Common myeloid progenitor, CD34-positive (primary cell): ENCODE measurements around the gene TCF15. TPM values are rescaled to one million over a fixed set of nuclear protein-coding genes. Genes with fewer than 3 reads are reported as not detected.

Experiments used
- CTCF ChIA-PET: fragments of 350-600 bp; sonication (Branson Sonifier 250); formaldehyde crosslinking; loops from one replicate; lab custom pipeline; 2021; ENCODE audit warnings: antibody characterized with exemption; lab: Charles Lee
- POLR2A ChIA-PET: fragments of 350-600 bp; sonication (Branson Sonifier 250); formaldehyde crosslinking; loops from one replicate; lab custom pipeline; 2021; ENCODE audit warnings: antibody characterized with exemption; lab: Charles Lee
- DNase-seq, 3 donors: peaks; one replicate each; pipeline versions ENCODE4 v3.0.0 to v3.0.0-alpha.2; 2013
- H3K27ac ChIP-seq, 2 experiments: 1 replicate in 1 of 2; 2 replicates in 1 of 2; pipeline ENCODE4 v1.7.0; 2013; ENCODE audit warnings: inconsistent platforms in 2 of 2, low read length in 2 of 2, mild to moderate bottlenecking in 2 of 2, low read depth in 1 of 2, moderate library complexity in 1 of 2; ENCODE audit not compliant: severe bottlenecking in 2 of 2, insufficient read depth in 1 of 2, poor library complexity in 1 of 2
- H3K27me3 ChIP-seq, 5 experiments: replicated peaks in 2 of 5; 1 replicate in 3 of 5; 2 replicates in 2 of 5; pipeline versions ENCODE4 v1.6.1 to v1.7.0; 2013; ENCODE audit warnings: low read length in 4 of 5, mild to moderate bottlenecking in 2 of 5, moderate library complexity in 2 of 5, inconsistent platforms in 1 of 5; ENCODE audit not compliant: insufficient read depth in 5 of 5, control insufficient read depth in 4 of 5
- H3K36me3 ChIP-seq, 4 experiments: 1 replicate in 2 of 4; 2 replicates in 2 of 4; pipeline versions ENCODE4 v1.6.1 to v1.7.0; 2013; ENCODE audit warnings: low read length in 3 of 4, control low read depth in 1 of 4, mild to moderate bottlenecking in 1 of 4; ENCODE audit not compliant: control insufficient read depth in 4 of 4, insufficient read depth in 4 of 4
- H3K4me1 ChIP-seq, 4 experiments: 1 replicate in 3 of 4; 2 replicates in 1 of 4; pipeline versions ENCODE4 v1.6.1 to v1.7.1; 2013; ENCODE audit warnings: low read length in 3 of 4, mild to moderate bottlenecking in 3 of 4, control low read depth in 1 of 4, inconsistent platforms in 1 of 4, moderate library complexity in 1 of 4; ENCODE audit not compliant: control insufficient read depth in 4 of 4, insufficient read depth in 4 of 4; ENCODE audit errors: control extremely low read depth in 1 of 4
- H3K4me3 ChIP-seq, 7 experiments: 1 replicate in 4 of 7; 2 replicates in 3 of 7; pipeline versions ENCODE4 v1.5.1 to v1.7.0; 2013; ENCODE audit warnings: mild to moderate bottlenecking in 7 of 7, low read length in 6 of 7, moderate library complexity in 6 of 7, inconsistent platforms in 2 of 7, low read depth in 2 of 7, control low read depth in 1 of 7; ENCODE audit not compliant: insufficient read depth in 4 of 7, control insufficient read depth in 1 of 7; ENCODE audit errors: extremely low read depth in 1 of 7
- H3K9me3 ChIP-seq, 5 experiments: 1 replicate in 4 of 5; 2 replicates in 1 of 5; pipeline versions ENCODE4 v1.6.1 to v1.7.1; 2013; ENCODE audit warnings: low read length in 4 of 5, mild to moderate bottlenecking in 2 of 5, inconsistent platforms in 1 of 5, low read depth in 1 of 5, moderate library complexity in 1 of 5; ENCODE audit not compliant: control insufficient read depth in 4 of 5, insufficient read depth in 2 of 5; ENCODE audit errors: control extremely low read depth in 1 of 5
- WGBS: methylation state at CpG from one replicate; pipeline ENCODE4 v1.1.5; 2013; ENCODE audit not compliant: insufficient coverage; 5-methylcytosine and 5-hydroxymethylcytosine counted together
- polyA plus RNA-seq: library from polyadenylated mRNA; unstranded; fragments of 120-200 nt; gene quantifications from one replicate; pipeline ENCODE4 v1.2.1, GENCODE V29; 2013

Gene TCF15
- polyA plus RNA-seq: 0.49 TPM

GRCh38 chr20:610130-611046 lies at the start of gene TCF15:
Gene TCF15, minus strand, starts transcription at chr20:610309. Its CDS starts 72 bp downstream, at chr20:610237.
- ChIA-PET CTCF (interaction anchor here (1.0 to 2.0 kb wide), 3 partner anchors 13 to 119 kb away, joined by 3 to 5 read pairs (median 5); no protein-coding TSS in a partner anchor), POLR2A (interaction anchor here (1.7 kb wide), 1 partner anchor 30 kb away, joined by 6 read pairs; no protein-coding TSS in a partner anchor)
- peaks cover 3 to 44% (median 40%) of the 10 kb centered on the region in 4 experiments for H3K4me1 ChIP-seq
- 8% methylated on average over 43 of the region's 84 CpGs for WGBS
- no peaks in the 10 kb centered on the region for H3K9me3 ChIP-seq
- no peaks in the 10 kb centered on the region for H3K36me3 ChIP-seq
- peak; percentile 63 to 76 (median 75) for DNase-seq
- peaks cover 0 to 9% (median 2%) of the 10 kb centered on the region in 5 experiments for H3K27me3 ChIP-seq
- no peak within 1 kb of the TSS for H3K27ac ChIP-seq
- peak within 1 kb of the TSS in 6 of 7 experiments; percentile 19 to 67 (median 58) for H3K4me3 ChIP-seq

GRCh38 chr20:658731-659291 lies 48.7 kb upstream of the TCF15 start:
- no peak overlapping the region for H3K4me3 ChIP-seq
- no CpG with 5 or more reads among the region's 5 CpGs for WGBS
- H3K36me3 ChIP-seq: no peaks in the 10 kb centered on the region
- no peaks in the 10 kb centered on the region for H3K9me3 ChIP-seq
- CTCF ChIA-PET: interaction anchor here (0.6 to 1.5 kb wide), 2 partner anchors 9 to 44 kb away, joined by 3 read pairs; no protein-coding TSS in a partner anchor
- POLR2A ChIA-PET: no interaction called here
- no peak overlapping the region for H3K27ac ChIP-seq
- peaks cover 0 to 17% (median 4%) of the 10 kb centered on the region in 5 experiments for H3K27me3 ChIP-seq
- no peak for DNase-seq
- H3K4me1 ChIP-seq: peaks cover 12 to 59% (median 49%) of the 10 kb centered on the region in 4 experiments

GRCh38 chr20:658202-658601 lies 48.1 kb upstream of the TCF15 start:
- H3K4me3 ChIP-seq: no peak overlapping the region
- no peak for DNase-seq
- peaks cover 0 to 10% (median 4%) of the 10 kb centered on the region in 5 experiments for H3K27me3 ChIP-seq
- POLR2A ChIA-PET: interaction anchor here (0.6 kb wide), 1 partner anchor 431 kb away, joined by 5 read pairs; the partner anchor contains the start of gene DEFB129
- H3K4me1 ChIP-seq: peaks cover 12 to 57% (median 47%) of the 10 kb centered on the region in 4 experiments
- WGBS: 89% methylated on average over 1 of the region's 2 CpGs
- no peaks in the 10 kb centered on the region for H3K9me3 ChIP-seq
- no peak overlapping the region for H3K27ac ChIP-seq
- CTCF ChIA-PET: interaction anchor here (0.9 to 1.5 kb wide), 2 partner anchors 45 to 51 kb away, joined by 3 read pairs; no protein-coding TSS in a partner anchor
- no peaks in the 10 kb centered on the region for H3K36me3 ChIP-seq

- H3K36me3 ChIP-seq: no peaks in the 10 kb centered on the region
- no peak overlapping the region for H3K27ac ChIP-seq
- H3K4me1 ChIP-seq: peaks cover 11 to 47% (median 40%) of the 10 kb centered on the region in 4 experiments
- no peaks in the 10 kb centered on the region for H3K9me3 ChIP-seq
- POLR2A ChIA-PET: no interaction called here
- WGBS: 93% methylated on average over 8 of the region's 11 CpGs
- no peaks in the 10 kb centered on the region for H3K27me3 ChIP-seq
- CTCF ChIA-PET: interaction anchor here (0.9 to 2.8 kb wide), 4 partner anchors 9 to 113 kb away, joined by 3 to 17 read pairs (median 4); no protein-coding TSS in a partner anchor
- no peak for DNase-seq
- no peak overlapping the region for H3K4me3 ChIP-seq
Observed at GRCh38 chr20:655726-656624, 45.9 kb upstream of the TCF15 start.

GRCh38 chr20:654417-654750 lies 44.3 kb upstream of the TCF15 start:
- Histone ChIP-seq H3K4me1 (peaks cover 9 to 34% (median 27%) of the 10 kb centered on the region in 4 experiments), H3K27ac (peak overlapping the region in 1 of 2 experiments; percentile 66), H3K27me3 (no peaks in the 10 kb centered on the region), H3K4me3 (no peak overlapping the region), H3K9me3 (no peaks in the 10 kb centered on the region), H3K36me3 (peaks cover 0 to 14% (median 4%) of the 10 kb centered on the region in 4 experiments)
- 100% methylated on average over 2 of the region's 3 CpGs for WGBS
- no peak for DNase-seq
- ChIA-PET POLR2A (no interaction called here), CTCF (interaction anchor here (2.8 kb wide), 1 partner anchor 12 kb away, joined by 17 read pairs; no protein-coding TSS in a partner anchor)

- Histone ChIP-seq H3K36me3 (peaks cover 0 to 17% (median 5%) of the 10 kb centered on the region in 4 experiments), H3K27ac (peak overlapping the region in 1 of 2 experiments; percentile 66), H3K9me3 (no peaks in the 10 kb centered on the region), H3K4me1 (peaks cover 9 to 28% (median 24%) of the 10 kb centered on the region in 4 experiments), H3K27me3 (no peaks in the 10 kb centered on the region), H3K4me3 (peak overlapping the region in 6 of 7 experiments; percentile 29 to 76 (median 54))
- POLR2A ChIA-PET: no interaction called here
- no peak for DNase-seq
- CTCF ChIA-PET: no interaction called here
- 27% methylated on average over 31 of the region's 31 CpGs for WGBS
Observed at GRCh38 chr20:653590-654416, 43.7 kb upstream of the TCF15 start.
